Suprapubic skin (tissue), 4 donors: ENCODE measurements around the gene PAQR7.

Experiments
- POLR2A ChIP-seq, 2 donors: fragments of 450-650 bp; IDR thresholded peaks; one replicate each; pipeline ENCODE4 v1.6.1; 2017; ENCODE audit warnings: antibody characterized with exemption in 2 of 2, mild to moderate bottlenecking in 2 of 2, moderate library complexity in 2 of 2
- POLR2AphosphoS5 ChIP-seq, 3 donors: sonication (generic); formaldehyde crosslinking; IDR thresholded peaks; one replicate each; pipeline ENCODE4 v1.6.1; 2017; ENCODE audit warnings: antibody characterized with exemption in 3 of 3
- TF ChIP-seq, protein P1 (sequence below), 2 donors: fragments of 200-600 bp in 1 of 2; fragments of 450-650 bp in 1 of 2; sonication (generic) in 1 of 2; IDR thresholded peaks; one replicate each; pipeline ENCODE4 v1.5.1; 2016 to 2019; ENCODE audit warnings: antibody characterized with exemption in 2 of 2, mild to moderate bottlenecking in 1 of 2, moderate library complexity in 1 of 2

DNA sequence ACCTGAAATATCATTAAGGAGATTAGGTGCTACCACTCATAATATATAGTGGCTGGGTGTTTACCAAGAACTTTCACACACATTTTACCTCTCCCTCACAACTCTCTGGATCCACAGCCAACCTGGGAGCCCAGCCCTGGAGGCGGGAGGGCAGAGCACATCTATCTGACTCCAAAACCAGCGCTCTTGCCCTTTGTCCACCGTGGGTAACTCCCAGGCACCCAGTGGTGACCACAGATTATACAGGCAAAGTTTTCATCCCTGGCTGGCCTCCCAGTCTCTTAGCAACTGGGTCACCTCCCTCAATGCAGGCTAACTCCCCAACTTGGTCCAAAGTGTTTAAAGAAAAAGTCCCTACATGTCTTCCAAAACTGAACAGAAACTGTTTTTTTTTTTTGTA, 2.4 kb downstream of the PAQR7 start:
- no peak for TF ChIP-seq POLR2AphosphoS5 (IDR thresholded peaks at IDR 0.05)
- no peak for TF ChIP-seq POLR2A (IDR thresholded peaks at IDR 0.05)
- TF ChIP-seq, protein P1, sequence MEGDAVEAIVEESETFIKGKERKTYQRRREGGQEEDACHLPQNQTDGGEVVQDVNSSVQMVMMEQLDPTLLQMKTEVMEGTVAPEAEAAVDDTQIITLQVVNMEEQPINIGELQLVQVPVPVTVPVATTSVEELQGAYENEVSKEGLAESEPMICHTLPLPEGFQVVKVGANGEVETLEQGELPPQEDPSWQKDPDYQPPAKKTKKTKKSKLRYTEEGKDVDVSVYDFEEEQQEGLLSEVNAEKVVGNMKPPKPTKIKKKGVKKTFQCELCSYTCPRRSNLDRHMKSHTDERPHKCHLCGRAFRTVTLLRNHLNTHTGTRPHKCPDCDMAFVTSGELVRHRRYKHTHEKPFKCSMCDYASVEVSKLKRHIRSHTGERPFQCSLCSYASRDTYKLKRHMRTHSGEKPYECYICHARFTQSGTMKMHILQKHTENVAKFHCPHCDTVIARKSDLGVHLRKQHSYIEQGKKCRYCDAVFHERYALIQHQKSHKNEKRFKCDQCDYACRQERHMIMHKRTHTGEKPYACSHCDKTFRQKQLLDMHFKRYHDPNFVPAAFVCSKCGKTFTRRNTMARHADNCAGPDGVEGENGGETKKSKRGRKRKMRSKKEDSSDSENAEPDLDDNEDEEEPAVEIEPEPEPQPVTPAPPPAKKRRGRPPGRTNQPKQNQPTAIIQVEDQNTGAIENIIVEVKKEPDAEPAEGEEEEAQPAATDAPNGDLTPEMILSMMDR (IDR thresholded peaks at IDR 0.05) = no peak
